WTC11 (cell line): ENCODE results near the gene UBC. TPM values are rescaled to one million over a fixed set of nuclear protein-coding genes. Genes with fewer than 3 reads are reported as not detected.
A peak's percentile ranks its signal among the peaks of the same experiment; 100 is the strongest.

Source experiments
- ATAC-seq: fragments of 200-7000 bp; cut with Tn5 transposase; 2 replicates; pipeline ENCODE4 v1.10.0; 2021; ENCODE audit warnings: mild to moderate bottlenecking, moderate library complexity
- CTCF ChIA-PET: fragments of 300-600 bp; sonication (Branson Sonifier 250); formaldehyde crosslinking; loops from one replicate; lab custom pipeline; 2021; ENCODE audit warnings: antibody characterized with exemption; lab: Charles Lee
- POLR2A ChIA-PET: fragments of 350-600 bp; sonication (Branson Sonifier 250); formaldehyde crosslinking; loops from one replicate; lab custom pipeline; 2021; ENCODE audit warnings: antibody characterized with exemption; lab: Charles Lee
- DNase-seq: peaks from one replicate; pipeline ENCODE4 v3.0.0; 2021; ENCODE audit warnings: low spot score
- H3K27ac Mint-ChIP-seq: 2 replicates; pipeline ENCODE4 v1.8.0; 2021; ENCODE audit warnings: mixed read lengths
- H3K27me3 Mint-ChIP-seq: 2 replicates; pipeline ENCODE4 v1.8.0; 2021; ENCODE audit warnings: low read depth, mild to moderate bottlenecking, moderate library complexity, mixed read lengths
- H3K36me3 Mint-ChIP-seq: 2 replicates; pipeline ENCODE4 v1.8.0; 2021; ENCODE audit warnings: mixed read lengths
- H3K4me1 Mint-ChIP-seq: 2 replicates; pipeline ENCODE4 v1.8.0; 2022; ENCODE audit warnings: mixed read lengths
- H3K4me3 Mint-ChIP-seq: 2 replicates; pipeline ENCODE4 v1.8.0; 2021; ENCODE audit warnings: mild to moderate bottlenecking, moderate library complexity, mixed read lengths
- H3K9me3 Mint-ChIP-seq: 2 replicates; pipeline ENCODE4 v1.8.0; 2021; ENCODE audit warnings: mixed read lengths
- ATF3 ChIP-seq: sonication (generic); formaldehyde crosslinking; conservative IDR thresholded peaks from 2 replicates; pipeline ENCODE4 v1.8.1; 2022; ENCODE audit warnings: mild to moderate bottlenecking, missing genetic modification reagents
- CBFB ChIP-seq: sonication (generic); formaldehyde crosslinking; IDR thresholded peaks from 2 replicates; pipeline ENCODE4 v1.8.1; 2022; ENCODE audit warnings: mild to moderate bottlenecking, low read depth, missing genetic modification reagents
- CREM ChIP-seq: sonication (generic); formaldehyde crosslinking; IDR thresholded peaks from 2 replicates; pipeline ENCODE4 v1.8.1; 2022; ENCODE audit warnings: mild to moderate bottlenecking, missing genetic modification reagents, moderate library complexity
- ELF4 ChIP-seq: sonication (generic); formaldehyde crosslinking; IDR thresholded peaks from 2 replicates; pipeline ENCODE4 v1.8.1; 2022; ENCODE audit warnings: low read depth, mild to moderate bottlenecking, moderate library complexity, missing genetic modification reagents
- FOXP1 ChIP-seq: sonication (generic); formaldehyde crosslinking; IDR thresholded peaks from 2 replicates; pipeline ENCODE4 v1.8.0; 2022; ENCODE audit warnings: missing genetic modification reagents, mild to moderate bottlenecking, moderate library complexity, borderline replicate concordance
- JUN ChIP-seq: sonication (generic); formaldehyde crosslinking; IDR thresholded peaks from 2 replicates; pipeline ENCODE4 v1.8.0; 2023; ENCODE audit warnings: mild to moderate bottlenecking, missing genetic modification reagents
- MXD4 ChIP-seq: fragments of 250-450 bp; sonication (Bioruptor Pico); IDR thresholded peaks from 2 replicates; pipeline ENCODE4 v1.8.0; 2021; ENCODE audit warnings: mild to moderate bottlenecking, moderate library complexity, borderline replicate concordance
- MYBL2 ChIP-seq: sonication (generic); formaldehyde crosslinking; IDR thresholded peaks from 2 replicates; pipeline ENCODE4 v1.8.1; 2023; ENCODE audit warnings: mild to moderate bottlenecking, moderate library complexity, missing genetic modification reagents
- NFE2L1 ChIP-seq: sonication (generic); formaldehyde crosslinking; IDR thresholded peaks from 2 replicates; pipeline ENCODE4 v1.8.1; 2023; ENCODE audit warnings: missing genetic modification reagents
- NR1H2 ChIP-seq: sonication (generic); formaldehyde crosslinking; IDR thresholded peaks from 2 replicates; pipeline ENCODE4 v1.9.0; 2021; ENCODE audit warnings: mild to moderate bottlenecking, moderate library complexity, missing genetic modification reagents
- PRRX2 ChIP-seq: fragments of 250-450 bp; sonication (Bioruptor Pico); IDR thresholded peaks from 2 replicates; pipeline ENCODE4 v1.8.0; 2021; ENCODE audit warnings: mild to moderate bottlenecking
- SMAD3 ChIP-seq: sonication (generic); formaldehyde crosslinking; IDR thresholded peaks from 2 replicates; pipeline ENCODE4 v1.8.0; 2022; ENCODE audit warnings: missing genetic modification reagents, mild to moderate bottlenecking, borderline replicate concordance
- SOX15 ChIP-seq: fragments of 250-450 bp; sonication (Bioruptor Pico); IDR thresholded peaks from 2 replicates; pipeline ENCODE4 v1.9.0; 2021; ENCODE audit warnings: mild to moderate bottlenecking
- SP1 ChIP-seq: sonication (generic); formaldehyde crosslinking; conservative IDR thresholded peaks from 2 replicates; pipeline ENCODE4 v1.8.1; 2022; ENCODE audit warnings: missing genetic modification reagents
- TCF7 ChIP-seq: sonication (generic); formaldehyde crosslinking; IDR thresholded peaks from 2 replicates; pipeline ENCODE4 v1.8.0; 2022; ENCODE audit warnings: mild to moderate bottlenecking, low read depth, missing genetic modification reagents, moderate library complexity
- TEAD4 ChIP-seq: sonication (generic); formaldehyde crosslinking; IDR thresholded peaks from 2 replicates; pipeline ENCODE4 v1.8.0; 2022; ENCODE audit warnings: mild to moderate bottlenecking, missing genetic modification reagents
- ZBTB21 ChIP-seq: sonication (generic); formaldehyde crosslinking; IDR thresholded peaks from 2 replicates; pipeline ENCODE4 v1.8.1; 2023; ENCODE audit warnings: mild to moderate bottlenecking, missing genetic modification reagents, borderline replicate concordance
- ZNF281 ChIP-seq: sonication (generic); formaldehyde crosslinking; IDR thresholded peaks from 2 replicates; pipeline ENCODE4 v1.8.0; 2023; ENCODE audit warnings: mild to moderate bottlenecking, missing genetic modification reagents
- ZNF423 ChIP-seq: fragments of 250-450 bp; sonication (Bioruptor Pico); IDR thresholded peaks from 2 replicates; pipeline ENCODE4 v2.1.2; 2022; ENCODE audit warnings: mild to moderate bottlenecking, moderate library complexity
- total RNA-seq: library from RNA; stranded (reverse); gene quantifications from 3 replicates; pipeline ENCODE4 v1.2.3, GENCODE V29; 2021
- TF ChIP-seq, protein P1 (sequence below): sonication (generic); formaldehyde crosslinking; IDR thresholded peaks from 2 replicates; pipeline ENCODE4 v1.8.1; 2022; ENCODE audit warnings: low read depth, mild to moderate bottlenecking, moderate library complexity, missing genetic modification reagents, borderline replicate concordance
- TF ChIP-seq, protein P2 (sequence below): sonication (generic); formaldehyde crosslinking; IDR thresholded peaks from 2 replicates; pipeline ENCODE4 v1.8.1; 2023; ENCODE audit warnings: mild to moderate bottlenecking, missing genetic modification reagents
- TF ChIP-seq, protein P3 (sequence below): fragments of 250-450 bp; sonication (Bioruptor Pico); IDR thresholded peaks from 2 replicates; pipeline ENCODE4 v1.9.0; 2021; ENCODE audit warnings: mild to moderate bottlenecking
- TF ChIP-seq, protein P4 (sequence below): sonication (generic); formaldehyde crosslinking; IDR thresholded peaks from 2 replicates; pipeline ENCODE4 v1.8.1; 2023; ENCODE audit warnings: mild to moderate bottlenecking, missing genetic modification reagents, moderate library complexity

Gene UBC
- total RNA-seq, 1 experiment from 2014 or later = 530 TPM

GRCh38 chr12:124915239-124916236 lies 1.1 kb upstream of the UBC start:
- H3K36me3 Mint-ChIP-seq = peaks cover 35% of the 10 kb centered on the region

DNA sequence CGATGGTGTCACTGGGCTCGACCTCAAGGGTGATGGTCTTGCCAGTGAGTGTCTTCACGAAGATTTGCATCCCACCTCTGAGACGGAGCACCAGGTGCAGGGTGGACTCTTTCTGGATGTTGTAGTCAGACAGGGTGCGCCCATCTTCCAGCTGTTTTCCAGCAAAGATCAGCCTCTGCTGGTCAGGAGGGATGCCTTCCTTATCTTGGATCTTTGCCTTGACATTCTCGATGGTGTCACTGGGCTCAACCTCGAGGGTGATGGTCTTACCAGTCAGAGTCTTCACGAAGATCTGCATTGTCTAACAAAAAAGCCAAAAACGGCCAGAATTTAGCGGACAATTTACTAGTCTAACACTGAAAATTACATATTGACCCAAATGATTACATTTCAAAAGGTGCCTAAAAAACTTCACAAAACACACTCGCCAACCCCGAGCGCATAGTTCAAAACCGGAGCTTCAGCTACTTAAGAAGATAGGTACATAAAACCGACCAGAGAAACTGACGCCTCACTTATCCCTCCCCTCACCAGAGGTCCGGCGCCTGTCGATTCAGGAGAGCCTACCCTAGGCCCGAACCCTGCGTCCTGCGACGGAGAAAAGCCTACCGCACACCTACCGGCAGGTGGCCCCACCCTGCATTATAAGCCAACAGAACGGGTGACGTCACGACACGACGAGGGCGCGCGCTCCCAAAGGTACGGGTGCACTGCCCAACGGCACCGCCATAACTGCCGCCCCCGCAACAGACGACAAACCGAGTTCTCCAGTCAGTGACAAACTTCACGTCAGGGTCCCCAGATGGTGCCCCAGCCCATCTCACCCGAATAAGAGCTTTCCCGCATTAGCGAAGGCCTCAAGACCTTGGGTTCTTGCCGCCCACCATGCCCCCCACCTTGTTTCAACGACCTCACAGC lies 717 bp downstream of the UBC start:
- Mint-ChIP-seq H3K4me3 (peak overlapping the region; percentile 100), H3K9me3 (no peaks in the 10 kb centered on the region), H3K27me3 (no peaks in the 10 kb centered on the region), H3K4me1 (peaks cover 71% of the 10 kb centered on the region), H3K36me3 (peaks cover 38% of the 10 kb centered on the region), H3K27ac (peak overlapping the region; percentile 100)
- ChIA-PET CTCF (interaction anchor here (1.0 kb wide), 1 partner anchor 26 kb away, joined by 7 read pairs; no protein-coding TSS in a partner anchor), POLR2A (interaction anchor here (1.0 to 1.3 kb wide), 5 partner anchors 25 to 868 kb away, joined by 3 to 8 read pairs (median 3); no protein-coding TSS in a partner anchor)
- ATAC-seq (peak; percentile 18), DNase-seq (peak; percentile 89)
- TF ChIP-seq CREM (CRISPR knock-in tag) (peak; percentile 70; the same call in 1 of the 2 replicates), JUN (CRISPR knock-in tag) (no peak), TCF7 (CRISPR knock-in tag) (no peak), ZBTB21 (peak; percentile 79; the same call in 1 of the 2 replicates), SMAD3 (CRISPR knock-in tag) (no peak), ATF3 (CRISPR knock-in tag) (peak; percentile 100), NR1H2 (CRISPR knock-in tag) (no peak), MXD4 (CRISPR knock-in tag) (no peak), MYBL2 (CRISPR knock-in tag) (no peak), ZNF423 (no peak), FOXP1 (CRISPR knock-in tag) (no peak), ZNF281 (CRISPR knock-in tag) (peak; percentile 22; the same call in 1 of the 2 replicates), SOX15 (CRISPR knock-in tag) (no peak), PRRX2 (CRISPR knock-in tag) (0 out of 2 replicates have a peak, but pooled peaks have one; percentile 57), CBFB (no peak), SP1 (CRISPR knock-in tag) (no peak), ELF4 (no peak; the same call in 1 of the 2 replicates), TEAD4 (CRISPR knock-in tag) (no peak)
- TF ChIP-seq, protein P1, sequence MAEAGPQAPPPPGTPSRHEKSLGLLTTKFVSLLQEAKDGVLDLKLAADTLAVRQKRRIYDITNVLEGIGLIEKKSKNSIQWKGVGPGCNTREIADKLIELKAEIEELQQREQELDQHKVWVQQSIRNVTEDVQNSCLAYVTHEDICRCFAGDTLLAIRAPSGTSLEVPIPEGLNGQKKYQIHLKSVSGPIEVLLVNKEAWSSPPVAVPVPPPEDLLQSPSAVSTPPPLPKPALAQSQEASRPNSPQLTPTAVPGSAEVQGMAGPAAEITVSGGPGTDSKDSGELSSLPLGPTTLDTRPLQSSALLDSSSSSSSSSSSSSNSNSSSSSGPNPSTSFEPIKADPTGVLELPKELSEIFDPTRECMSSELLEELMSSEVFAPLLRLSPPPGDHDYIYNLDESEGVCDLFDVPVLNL (CRISPR knock-in tag) = no peak
- TF ChIP-seq, protein P2, sequence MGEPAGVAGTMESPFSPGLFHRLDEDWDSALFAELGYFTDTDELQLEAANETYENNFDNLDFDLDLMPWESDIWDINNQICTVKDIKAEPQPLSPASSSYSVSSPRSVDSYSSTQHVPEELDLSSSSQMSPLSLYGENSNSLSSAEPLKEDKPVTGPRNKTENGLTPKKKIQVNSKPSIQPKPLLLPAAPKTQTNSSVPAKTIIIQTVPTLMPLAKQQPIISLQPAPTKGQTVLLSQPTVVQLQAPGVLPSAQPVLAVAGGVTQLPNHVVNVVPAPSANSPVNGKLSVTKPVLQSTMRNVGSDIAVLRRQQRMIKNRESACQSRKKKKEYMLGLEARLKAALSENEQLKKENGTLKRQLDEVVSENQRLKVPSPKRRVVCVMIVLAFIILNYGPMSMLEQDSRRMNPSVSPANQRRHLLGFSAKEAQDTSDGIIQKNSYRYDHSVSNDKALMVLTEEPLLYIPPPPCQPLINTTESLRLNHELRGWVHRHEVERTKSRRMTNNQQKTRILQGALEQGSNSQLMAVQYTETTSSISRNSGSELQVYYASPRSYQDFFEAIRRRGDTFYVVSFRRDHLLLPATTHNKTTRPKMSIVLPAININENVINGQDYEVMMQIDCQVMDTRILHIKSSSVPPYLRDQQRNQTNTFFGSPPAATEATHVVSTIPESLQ (CRISPR knock-in tag) = no peak
- TF ChIP-seq, protein P3, sequence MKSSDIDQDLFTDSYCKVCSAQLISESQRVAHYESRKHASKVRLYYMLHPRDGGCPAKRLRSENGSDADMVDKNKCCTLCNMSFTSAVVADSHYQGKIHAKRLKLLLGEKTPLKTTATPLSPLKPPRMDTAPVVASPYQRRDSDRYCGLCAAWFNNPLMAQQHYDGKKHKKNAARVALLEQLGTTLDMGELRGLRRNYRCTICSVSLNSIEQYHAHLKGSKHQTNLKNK = peak; percentile 15; the same call in 1 of the 2 replicates

More at GRCh38 chr12:124915239-124916236, 1.1 kb upstream of the UBC start:
- Mint-ChIP-seq H3K4me3 (peak overlapping the region; percentile 82), H3K4me1 (peaks cover 77% of the 10 kb centered on the region), H3K27ac (peak overlapping the region; percentile 100), H3K9me3 (no peaks in the 10 kb centered on the region), H3K27me3 (no peaks in the 10 kb centered on the region)
- ChIA-PET POLR2A (interaction anchor here (0.6 to 0.7 kb wide), 4 partner anchors 8 to 151 kb away, joined by 3 to 8 read pairs (median 4); no protein-coding TSS in a partner anchor), CTCF (interaction anchor here (5.8 kb wide), 1 partner anchor 9 kb away, joined by 41 read pairs; no protein-coding TSS in a partner anchor)
- DNase-seq (peak; percentile 58), ATAC-seq (peak; percentile 2)
- TF ChIP-seq, protein P4, sequence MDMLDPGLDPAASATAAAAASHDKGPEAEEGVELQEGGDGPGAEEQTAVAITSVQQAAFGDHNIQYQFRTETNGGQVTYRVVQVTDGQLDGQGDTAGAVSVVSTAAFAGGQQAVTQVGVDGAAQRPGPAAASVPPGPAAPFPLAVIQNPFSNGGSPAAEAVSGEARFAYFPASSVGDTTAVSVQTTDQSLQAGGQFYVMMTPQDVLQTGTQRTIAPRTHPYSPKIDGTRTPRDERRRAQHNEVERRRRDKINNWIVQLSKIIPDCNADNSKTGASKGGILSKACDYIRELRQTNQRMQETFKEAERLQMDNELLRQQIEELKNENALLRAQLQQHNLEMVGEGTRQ (CRISPR knock-in tag) = no peak
- TF ChIP-seq NFE2L1 (CRISPR knock-in tag) = peak; percentile 72; the same call in 1 of the 2 replicates
